Measurements from ENCODE around the gene MRGPRD.

GRCh38 chr11:68997995-68998348 is 17.2 kb upstream of the MRGPRD start:
- no peak for TF ChIP-seq SP1 (IDR thresholded peaks at IDR 0.05)
- no peak for TF ChIP-seq PKNOX1 (IDR thresholded peaks at IDR 0.05)
- no peak for TF ChIP-seq FOXK2 (IDR thresholded peaks at IDR 0.05)
- TF ChIP-seq TARDBP (IDR thresholded peaks at IDR 0.05) = no peak
- no peak for TF ChIP-seq ARNT (IDR thresholded peaks at IDR 0.05)

Measured in HEK293T (cell line).